SK-N-SH (cell line): ENCODE measurements around the gene LRRC66. TPM values are rescaled to one million over a fixed set of nuclear protein-coding genes. Genes with fewer than 3 reads are reported as not detected.

Source experiments
- CTCF ChIA-PET: fragments of 300-600, 350-600 bp; formaldehyde crosslinking; extraction: SDS; loops from one replicate; lab custom pipeline; 2021; lab: Yijun Ruan, JAX
- POLR2A ChIA-PET: fragments of 350-600 bp; sonication (Branson Sonifier 250); formaldehyde crosslinking; extraction: SDS; loops from one replicate; lab custom pipeline; 2020; ENCODE audit warnings: antibody characterized with exemption, inconsistent platforms; lab: Yijun Ruan, JAX
- DNase-seq: peaks from one replicate; pipeline ENCODE4 v3.0.0; 2012
- H2AFZ ChIP-seq: fragments of 200-600 bp; sonication (generic); 2 replicates; pipeline ENCODE4 v1.8.1; 2016; ENCODE audit warnings: antibody characterized with exemption, mild to moderate bottlenecking, low read depth
- H3F3A ChIP-seq: fragments of 200-600 bp; sonication (generic); replicated peaks from 2 replicates; pipeline ENCODE3; 2016; ENCODE audit warnings: antibody characterized with exemption, mild to moderate bottlenecking; ENCODE audit not compliant: insufficient read depth
- H3K27ac ChIP-seq, 2 experiments: fragments of 200-500 bp in 1 of 2; fragments of 200-600 bp in 1 of 2; sonication (Bioruptor generic) in 1 of 2; sonication (generic), shearing (Covaris generic) in 1 of 2; 2 replicates each; pipeline versions ENCODE4 v1.5.1 to v1.6.1; 2014 to 2016; ENCODE audit warnings: low read depth in 2 of 2, inconsistent platforms in 1 of 2, low read length in 1 of 2, mild to moderate bottlenecking in 1 of 2, mixed read lengths in 1 of 2
- H3K27me3 ChIP-seq: fragments of 200-600 bp; sonication (generic), shearing (Covaris generic); 2 replicates; pipeline ENCODE4 v1.6.1; 2016; ENCODE audit warnings: mixed run types; ENCODE audit not compliant: insufficient read depth
- H3K36me3 ChIP-seq, 2 experiments: fragments of 200-500 bp in 1 of 2; fragments of 200-600 bp in 1 of 2; sonication (Bioruptor generic) in 1 of 2; sonication (generic) in 1 of 2; replicated peaks in 1 of 2; 2 replicates each; pipeline versions ENCODE3 to v1.5.1; 2014 to 2016; ENCODE audit warnings: low read length in 1 of 2, mild to moderate bottlenecking in 1 of 2; ENCODE audit not compliant: insufficient read depth in 2 of 2, control insufficient read depth in 1 of 2
- H3K4me1 ChIP-seq, 2 experiments: fragments of 200-500 bp in 1 of 2; fragments of 200-600 bp in 1 of 2; sonication (Bioruptor generic) in 1 of 2; sonication (generic), shearing (Covaris generic) in 1 of 2; 2 replicates each; pipeline versions ENCODE4 v1.5.1 to v1.6.1; 2014 to 2016; ENCODE audit warnings: low read depth in 1 of 2, low read length in 1 of 2, mixed run types in 1 of 2; ENCODE audit not compliant: insufficient read depth in 2 of 2, control insufficient read depth in 1 of 2
- H3K4me2 ChIP-seq: fragments of 200-600 bp; sonication (generic), shearing (Covaris generic); 2 replicates; pipeline ENCODE4 v1.6.1; 2017; ENCODE audit warnings: mixed run types
- H3K4me3 ChIP-seq, 2 experiments: fragments of 200-500 bp in 1 of 2; fragments of 200-600 bp in 1 of 2; sonication (Bioruptor generic) in 1 of 2; sonication (generic), shearing (Covaris generic) in 1 of 2; 2 replicates each; pipeline versions ENCODE4 v1.5.1 to v1.8.1; 2014 to 2016; ENCODE audit warnings: low read depth in 2 of 2, inconsistent platforms in 1 of 2, low read length in 1 of 2, mild to moderate bottlenecking in 1 of 2, mixed read lengths in 1 of 2, moderate library complexity in 1 of 2
- H3K79me2 ChIP-seq: fragments of 200-600 bp; sonication (generic); 2 replicates; pipeline ENCODE4 v1.8.1; 2017; ENCODE audit warnings: mild to moderate bottlenecking; ENCODE audit not compliant: insufficient read depth
- H3K9ac ChIP-seq: fragments of 200-600 bp; sonication (generic); 2 replicates; pipeline ENCODE4 v1.6.1; 2017; ENCODE audit warnings: mixed run types
- H3K9me2 ChIP-seq: fragments of 200-600 bp; sonication (generic); 2 replicates; pipeline ENCODE4 v1.6.1; 2017; ENCODE audit warnings: mixed run types
- H3K9me3 ChIP-seq: fragments of 200-600 bp; sonication (generic); 2 replicates; pipeline ENCODE4 v1.6.1; 2017; ENCODE audit warnings: mixed run types, mild to moderate bottlenecking, moderate library complexity
- H4K20me1 ChIP-seq: fragments of 200-600 bp; sonication (generic); 2 replicates; pipeline ENCODE4 v1.6.1; 2017; ENCODE audit warnings: mild to moderate bottlenecking, mixed run types; ENCODE audit not compliant: insufficient read depth
- SIN3A ChIP-seq: IDR thresholded peaks from 2 replicates; pipeline ENCODE4 v1.6.1; 2012; ENCODE audit warnings: low read depth, mild to moderate bottlenecking, low read length, moderate library complexity, borderline replicate concordance
- WGBS: methylation state at CpG from one replicate; pipeline ENCODE4 v1.1.6; 2017; ENCODE audit warnings: low lambda C conversion rate; 5-methylcytosine and 5-hydroxymethylcytosine counted together
- polyA plus RNA-seq, 3 experiments: library from polyadenylated mRNA; depleted of rRNA; stranded (reverse); fragments of >200 nt; gene quantifications; 2 replicates each; pipeline ENCODE4 v1.2.3, GENCODE V29; 2012
- small RNA-seq, 7 experiments: library from RNA; depleted of rRNA; stranded (forward); fragments of <200 nt; gene quantifications; one replicate each; pipeline ENCODE3, GENCODE V24; 2012

LRRC66 gene
- polyA plus RNA-seq, 1 of the 3 experiments (the other 2 are of a cell fraction), result 0.07 TPM

- H3K27me3 ChIP-seq, result 0 out of 2 replicates have a peak, but pooled peaks cover 7% of the 10 kb centered on the region
- H3K36me3 ChIP-seq, result no peaks in the 10 kb centered on the region
- WGBS, result 31% methylated on average over 2 of the region's 2 CpGs
- ChIA-PET POLR2A (interaction anchor here (0.8 kb wide), 1 partner anchor 80 kb away, joined by 3 read pairs; the partner anchor contains the start of gene SGCB), CTCF (no interaction called here)
- no peaks in the 10 kb centered on the region for H3K9me2 ChIP-seq
- no peak overlapping the region for H3K4me2 ChIP-seq
- no peaks in the 10 kb centered on the region for H4K20me1 ChIP-seq
- H3F3A ChIP-seq, result no peaks in the 10 kb centered on the region
- TF ChIP-seq SIN3A, result no peak
- no peak overlapping the region for H2AFZ ChIP-seq
- no peak for DNase-seq
- no peaks in the 10 kb centered on the region for H3K4me1 ChIP-seq
- no peaks in the 10 kb centered on the region; the same call in 1 of the 2 replicates for H3K79me2 ChIP-seq
- no peak overlapping the region for H3K9ac ChIP-seq
- H3K9me3 ChIP-seq, result no peaks in the 10 kb centered on the region
- no peak overlapping the region for H3K27ac ChIP-seq
- no peak overlapping the region for H3K4me3 ChIP-seq
Measured at GRCh38 chr4:51958199-51958968, 61.8 kb downstream of the LRRC66 start.

Small RNAs within 50 kb of the gene (small RNA-seq; reads per million reads assigned to genes)
- gene AC104784.1, result 0 reads per million in 7 experiments

Other genes starting within 250 kb of the LRRC66 start
- 42.9 and 52.8 TPM in 2 replicates for gene DCUN1D4, start 177.2 kb downstream of the LRRC66 start, polyA plus RNA-seq (2012; rRNA removed)
- 25.1 and 33.4 TPM in 2 replicates for gene SGCB, start 17.9 kb upstream of the LRRC66 start, polyA plus RNA-seq (2012; rRNA removed)
- gene SPATA18, start 30.9 kb upstream of the LRRC66 start, polyA plus RNA-seq (2012; rRNA removed), result 0.84 and 1.2 TPM in 2 replicates